HEK293 (cell line): Measurements from ENCODE around the gene SETD1B.

Experiments
- CTCF ChIA-PET: fragments of 350-600 bp; formaldehyde crosslinking; extraction: SDS; loops from one replicate; lab custom pipeline; 2021; ENCODE audit warnings: antibody characterized with exemption; lab: Yijun Ruan, JAX
- POLR2A ChIA-PET: fragments of 300-600 bp; formaldehyde crosslinking; extraction: SDS; loops from one replicate; lab custom pipeline; 2020; ENCODE audit warnings: antibody characterized with exemption, inconsistent platforms; lab: Yijun Ruan, JAX
- H3K27ac ChIP-seq: fragments of 200-500 bp; sonication (Bioruptor generic); 2 replicates; pipeline ENCODE4 v1.5.1; 2014; ENCODE audit warnings: low read depth, low read length, control low read depth, inconsistent platforms; ENCODE audit errors: extremely low read depth
- H3K36me3 ChIP-seq, 2 experiments: fragments of 200-500 bp in 1 of 2; sonication (Bioruptor generic) in 1 of 2; 1 replicate in 1 of 2; 2 replicates in 1 of 2; pipeline ENCODE4 v1.5.1; 2014 to 2017; ENCODE audit warnings: inconsistent platforms in 2 of 2, low read length in 2 of 2; ENCODE audit not compliant: control insufficient read depth in 2 of 2, insufficient read depth in 1 of 2
- H3K4me1 ChIP-seq: fragments of 200-500 bp; sonication (Bioruptor generic); 2 replicates; pipeline ENCODE4 v1.5.1; 2014; ENCODE audit warnings: mild to moderate bottlenecking, low read length, inconsistent platforms; ENCODE audit not compliant: control insufficient read depth, insufficient read depth
- H3K4me3 ChIP-seq: 2 replicates; pipeline ENCODE4 v1.5.1; 2011; ENCODE audit warnings: low read depth, mild to moderate bottlenecking, control low read depth, low read length, moderate library complexity
- H3K9me3 ChIP-seq: fragments of 200-500 bp; sonication (Bioruptor generic); 2 replicates; pipeline ENCODE4 v1.5.1; 2014; ENCODE audit warnings: low read depth, low read length, inconsistent platforms; ENCODE audit not compliant: control insufficient read depth, insufficient read depth
- ELK4 ChIP-seq: IDR thresholded peaks from 2 replicates; pipeline ENCODE4 v1.6.1; 2011; ENCODE audit warnings: mild to moderate bottlenecking, low read depth, low read length, borderline replicate concordance
- FEZF1 ChIP-seq: fragments of 450-650 bp; formaldehyde crosslinking; IDR thresholded peaks from 2 replicates; pipeline ENCODE4 v1.5.1; 2016; ENCODE audit warnings: missing biosample characterization, missing genetic modification characterization
- GLIS1 ChIP-seq: fragments of 450-650 bp; formaldehyde crosslinking; IDR thresholded peaks from 2 replicates; pipeline ENCODE4 v1.5.1; 2016; ENCODE audit warnings: missing biosample characterization, missing genetic modification characterization
- GLIS2 ChIP-seq: fragments of 450-650 bp; formaldehyde crosslinking; IDR thresholded peaks from 2 replicates; pipeline ENCODE4 v1.5.1; 2016; ENCODE audit warnings: missing biosample characterization, missing genetic modification characterization
- KLF7 ChIP-seq: fragments of 450-650 bp; formaldehyde crosslinking; IDR thresholded peaks from 2 replicates; pipeline ENCODE4 v1.5.1; 2016; ENCODE audit warnings: missing biosample characterization, missing genetic modification characterization, borderline replicate concordance
- KLF8 ChIP-seq: fragments of 450-650 bp; formaldehyde crosslinking; IDR thresholded peaks from 2 replicates; pipeline ENCODE4 v1.5.1; 2016; ENCODE audit warnings: missing biosample characterization, missing genetic modification characterization
- ZBTB20 ChIP-seq: fragments of 450-650 bp; formaldehyde crosslinking; IDR thresholded peaks from 2 replicates; pipeline ENCODE4 v1.5.1; 2016; ENCODE audit warnings: missing biosample characterization, missing genetic modification characterization
- ZBTB21 ChIP-seq: fragments of 450-650 bp; formaldehyde crosslinking; IDR thresholded peaks from 2 replicates; pipeline ENCODE4 v1.5.1; 2017; ENCODE audit warnings: missing biosample characterization, missing genetic modification characterization
- ZIC2 ChIP-seq: fragments of 450-650 bp; formaldehyde crosslinking; IDR thresholded peaks from 2 replicates; pipeline ENCODE4 v1.5.1; 2016; ENCODE audit warnings: missing biosample characterization, missing genetic modification characterization
- ZNF140 ChIP-seq: fragments of 450-650 bp; formaldehyde crosslinking; IDR thresholded peaks from 2 replicates; pipeline ENCODE4 v1.5.1; 2016; ENCODE audit warnings: missing biosample characterization, missing genetic modification characterization
- ZNF157 ChIP-seq: fragments of 450-650 bp; formaldehyde crosslinking; IDR thresholded peaks from 2 replicates; pipeline ENCODE4 v1.5.1; 2016; ENCODE audit warnings: missing biosample characterization, missing genetic modification characterization
- ZNF274 ChIP-seq, 2 experiments: fragments of 200-500 bp in 1 of 2; fragments of 450-650 bp in 1 of 2; sonication (Bioruptor generic) in 1 of 2; formaldehyde crosslinking in 1 of 2; IDR thresholded peaks; 2 replicates each; pipeline versions ENCODE4 v1.5.1 to v1.6.1; 2014 to 2016; ENCODE audit warnings: borderline replicate concordance in 1 of 2, inconsistent platforms in 1 of 2, low read length in 1 of 2, missing biosample characterization in 1 of 2, missing genetic modification characterization in 1 of 2
- ZNF341 ChIP-seq: fragments of 450-650 bp; formaldehyde crosslinking; IDR thresholded peaks from 2 replicates; pipeline ENCODE4; 2016; ENCODE audit warnings: low read depth, missing biosample characterization, missing genetic modification characterization
- ZNF585B ChIP-seq: fragments of 450-650 bp; formaldehyde crosslinking; IDR thresholded peaks from 2 replicates; pipeline ENCODE4 v1.5.1; 2016; ENCODE audit warnings: missing biosample characterization, missing genetic modification characterization
- TF ChIP-seq, protein P1 (sequence below): fragments of 450-650 bp; formaldehyde crosslinking; IDR thresholded peaks from 2 replicates; pipeline ENCODE4 v1.5.1; 2016; ENCODE audit warnings: missing biosample characterization, missing genetic modification characterization

The SETD1B gene

DNA sequence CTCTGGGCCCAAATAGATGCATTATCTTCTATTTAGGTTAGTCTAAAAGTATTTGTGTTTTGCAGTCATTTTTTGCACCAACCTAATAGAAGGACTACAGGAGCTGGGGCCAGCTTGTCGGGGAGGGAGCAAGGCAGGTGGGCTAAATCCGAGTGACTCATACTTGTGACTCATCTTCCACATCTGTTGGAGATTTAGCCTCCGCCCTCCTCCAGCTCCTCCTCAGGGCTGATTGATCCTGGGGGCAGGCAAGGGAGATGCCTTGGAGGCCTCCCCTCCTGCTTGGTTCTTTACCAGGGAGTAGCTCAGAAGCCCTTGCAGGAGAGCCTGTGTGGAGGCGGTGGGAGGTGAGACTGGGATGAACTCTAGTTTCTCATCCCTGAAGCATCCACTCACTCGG is 38.2 kb upstream of the SETD1B start (continued):
- TF ChIP-seq ZNF274 (IDR thresholded peaks at IDR 0.05; ENCODE audit: low read length) (no peak), ZNF274 (tag by site-specific recombination; IDR thresholded peaks at IDR 0.05; ENCODE audit: borderline replicate concordance) (no peak), KLF8 (peak; percentile 51; the same call in 1 of the 2 replicates)

DNA sequence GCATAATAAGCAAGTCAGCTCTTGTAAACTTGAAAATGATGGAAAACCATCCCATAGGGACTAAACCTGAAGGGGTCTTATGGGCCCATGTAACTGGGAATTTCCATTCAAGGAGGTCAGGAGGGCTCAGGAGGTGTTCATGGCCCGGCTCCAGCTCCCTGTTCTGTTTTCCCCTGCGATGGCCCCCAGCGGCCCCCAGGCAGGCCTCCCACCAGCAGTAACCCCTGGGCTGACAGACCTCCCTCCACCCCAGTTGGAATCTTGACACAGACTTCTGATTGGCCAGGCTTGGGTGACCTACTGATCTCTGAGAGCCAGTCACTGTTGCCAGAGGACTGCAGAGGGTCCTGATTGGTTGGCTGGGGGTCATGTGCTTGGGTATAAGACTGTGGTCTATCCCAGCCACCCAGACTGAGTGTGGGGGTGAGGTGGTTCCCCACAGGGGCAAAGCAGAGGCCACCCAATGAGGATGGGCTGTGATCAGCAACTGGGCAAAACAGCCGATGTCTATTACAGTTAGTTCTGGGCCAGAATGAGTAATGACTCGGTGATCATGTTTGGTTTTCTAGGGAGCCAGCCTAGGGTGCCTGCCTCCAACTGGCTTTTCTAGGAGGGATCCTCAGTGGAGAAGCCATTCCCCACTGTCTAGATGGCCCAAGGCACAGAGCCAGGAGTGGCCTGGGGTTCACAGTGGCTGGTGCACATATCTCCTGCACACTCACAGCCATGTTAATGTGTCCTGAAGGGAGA is 37.3 kb upstream of the SETD1B start:
- Histone ChIP-seq H3K4me1 (peaks cover 8% of the 10 kb centered on the region), H3K4me3 (no peak overlapping the region), H3K9me3 (no peaks in the 10 kb centered on the region), H3K36me3 (no peaks in the 10 kb centered on the region; a peak in 1 of 3 replicates), H3K27ac (no peak overlapping the region)
- ChIA-PET POLR2A (no interaction called here), CTCF (interaction anchor here (0.6 to 3.3 kb wide), 7 partner anchors 10 to 288 kb away, joined by 3 to 20 read pairs (median 3); partner anchors contain the start of gene RHOF)
- peak; percentile 90 for TF ChIP-seq GLIS1
- peak; percentile 48 for TF ChIP-seq GLIS2
- peak; percentile 94 for TF ChIP-seq ZIC2 (tag by site-specific recombination)
- TF ChIP-seq, protein P1, sequence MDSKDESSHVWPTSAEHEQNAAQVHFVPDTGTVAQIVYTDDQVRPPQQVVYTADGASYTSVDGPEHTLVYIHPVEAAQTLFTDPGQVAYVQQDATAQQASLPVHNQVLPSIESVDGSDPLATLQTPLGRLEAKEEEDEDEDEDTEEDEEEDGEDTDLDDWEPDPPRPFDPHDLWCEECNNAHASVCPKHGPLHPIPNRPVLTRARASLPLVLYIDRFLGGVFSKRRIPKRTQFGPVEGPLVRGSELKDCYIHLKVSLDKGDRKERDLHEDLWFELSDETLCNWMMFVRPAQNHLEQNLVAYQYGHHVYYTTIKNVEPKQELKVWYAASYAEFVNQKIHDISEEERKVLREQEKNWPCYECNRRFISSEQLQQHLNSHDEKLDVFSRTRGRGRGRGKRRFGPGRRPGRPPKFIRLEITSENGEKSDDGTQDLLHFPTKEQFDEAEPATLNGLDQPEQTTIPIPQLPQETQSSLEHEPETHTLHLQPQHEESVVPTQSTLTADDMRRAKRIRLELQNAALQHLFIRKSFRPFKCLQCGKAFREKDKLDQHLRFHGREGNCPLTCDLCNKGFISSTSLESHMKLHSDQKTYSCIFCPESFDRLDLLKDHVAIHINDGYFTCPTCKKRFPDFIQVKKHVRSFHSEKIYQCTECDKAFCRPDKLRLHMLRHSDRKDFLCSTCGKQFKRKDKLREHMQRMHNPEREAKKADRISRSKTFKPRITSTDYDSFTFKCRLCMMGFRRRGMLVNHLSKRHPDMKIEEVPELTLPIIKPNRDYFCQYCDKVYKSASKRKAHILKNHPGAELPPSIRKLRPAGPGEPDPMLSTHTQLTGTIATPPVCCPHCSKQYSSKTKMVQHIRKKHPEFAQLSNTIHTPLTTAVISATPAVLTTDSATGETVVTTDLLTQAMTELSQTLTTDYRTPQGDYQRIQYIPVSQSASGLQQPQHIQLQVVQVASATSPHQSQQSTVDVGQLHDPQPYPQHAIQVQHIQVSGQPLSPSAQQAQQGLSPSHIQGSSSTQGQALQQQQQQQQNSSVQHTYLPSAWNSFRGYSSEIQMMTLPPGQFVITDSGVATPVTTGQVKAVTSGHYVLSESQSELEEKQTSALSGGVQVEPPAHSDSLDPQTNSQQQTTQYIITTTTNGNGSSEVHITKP (tag by site-specific recombination), result no peak

GRCh38 chr12:121767525-121768016 is 36.2 kb upstream of the SETD1B start:
- H3K4me3 ChIP-seq, result no peak overlapping the region
- TF ChIP-seq ZNF157 (tag by site-specific recombination), result no peak
- no peak for TF ChIP-seq ELK4
- TF ChIP-seq ZNF585B (tag by site-specific recombination), result no peak
- peak; percentile 55; the same call in 1 of the 2 replicates for TF ChIP-seq FEZF1 (tag by site-specific recombination)
- TF ChIP-seq KLF7, result no peak
- no peak for TF ChIP-seq ZBTB21 (tag by site-specific recombination)
- TF ChIP-seq ZNF140, result no peak
- peak; percentile 30; the same call in 1 of the 2 replicates for TF ChIP-seq ZBTB20 (tag by site-specific recombination)
- TF ChIP-seq ZNF341 (tag by site-specific recombination), result no peak
- H3K27ac ChIP-seq, result no peak overlapping the region
- peaks cover 8% of the 10 kb centered on the region for H3K4me1 ChIP-seq
- CTCF ChIA-PET, result interaction anchor here (0.5 to 1.5 kb wide), 5 partner anchors 9 to 233 kb away, joined by 3 to 10 read pairs (median 3); partner anchors contain the start of gene RHOF
- POLR2A ChIA-PET, result no interaction called here
- no peaks in the 10 kb centered on the region for H3K9me3 ChIP-seq
- H3K36me3 ChIP-seq, result no peaks in the 10 kb centered on the region; a peak in 1 of 3 replicates
